22Rv1 (cell line): ENCODE results near the gene TGFBR3.

ENCODE experiments used
- CTCF ChIP-seq: fragments of 450-650 bp; IDR thresholded peaks from 2 replicates; pipeline ENCODE4 v1.5.1; 2017; ENCODE audit warnings: mild to moderate bottlenecking
- ZFX ChIP-seq: fragments of 450-650 bp; IDR thresholded peaks from 2 replicates; pipeline ENCODE4 v1.6.1; 2017; ENCODE audit warnings: antibody characterized with exemption, borderline replicate concordance

- TF ChIP-seq CTCF (no peak), ZFX (no peak)
Observed at GRCh38 chr1:91645031-91645430, 240.9 kb downstream of the TGFBR3 start.
